Motor neuron (in vitro differentiated cells): ENCODE data around the gene IFT80. TPM values are rescaled to one million over a fixed set of nuclear protein-coding genes. Genes with fewer than 3 reads are reported as not detected.

Experiments used
- ATAC-seq, 8 experiments: fragments of 200-7000 bp; cut with Tn5 transposase; replicated peaks in 6 of 8; 2 replicates each; pipeline ENCODE4 v1.8.0; 2021; ENCODE audit warnings: mild to moderate bottlenecking in 8 of 8, moderate library complexity in 8 of 8
- H3K27ac ChIP-seq, 2 donors: fragments of 250-450 bp; sonication (Bioruptor Pico); 2 replicates each; pipeline ENCODE4 v1.9.0; 2021; ENCODE audit warnings: antibody characterized with exemption in 2 of 2, mild to moderate bottlenecking in 2 of 2, moderate library complexity in 1 of 2
- H3K4me1 ChIP-seq, 2 donors: fragments of 250-450 bp; sonication (Bioruptor Pico); replicated peaks in 1 of 2; 2 replicates each; pipeline ENCODE4 v1.6.1; 2021; ENCODE audit warnings: antibody characterized with exemption in 2 of 2, mild to moderate bottlenecking in 2 of 2, moderate library complexity in 1 of 2
- H3K4me3 ChIP-seq, 5 donors: fragments of 250-450 bp; sonication (Bioruptor Pico); 2 replicates each; pipeline ENCODE4 v1.9.0; 2021; ENCODE audit warnings: antibody characterized with exemption in 5 of 5, mild to moderate bottlenecking in 5 of 5, moderate library complexity in 4 of 5
- WGBS, 10 experiments: fragments of 450-650 bp; shearing (Covaris generic); methylation state at CpG; one replicate each; pipeline ENCODE4 v1.0.0; 2022; 5-methylcytosine and 5-hydroxymethylcytosine counted together
- in situ Hi-C, 9 experiments: fragments of 400-800 bp; cut with MboI; loops; one replicate each; pipeline ENCODE4 v1.15.0; 2021; ENCODE audit warnings: low sequenced_read_pairs in 9 of 9, low pct_unique_long_range_greater_than_20kb in 2 of 9; ENCODE audit not compliant: unreplicated experiment in 9 of 9
- total RNA-seq, 8 experiments: library from RNA; unstranded; fragments of 300-600 nt; gene quantifications; 2 replicates each; pipeline versions ENCODE4 v1.2.3 to v1.2.4, GENCODE V29; 2022

IFT80 gene
- total RNA-seq, 8 experiments from 2014 or later, result 22.4 to 50.2 (median 38.7) TPM

DNA sequence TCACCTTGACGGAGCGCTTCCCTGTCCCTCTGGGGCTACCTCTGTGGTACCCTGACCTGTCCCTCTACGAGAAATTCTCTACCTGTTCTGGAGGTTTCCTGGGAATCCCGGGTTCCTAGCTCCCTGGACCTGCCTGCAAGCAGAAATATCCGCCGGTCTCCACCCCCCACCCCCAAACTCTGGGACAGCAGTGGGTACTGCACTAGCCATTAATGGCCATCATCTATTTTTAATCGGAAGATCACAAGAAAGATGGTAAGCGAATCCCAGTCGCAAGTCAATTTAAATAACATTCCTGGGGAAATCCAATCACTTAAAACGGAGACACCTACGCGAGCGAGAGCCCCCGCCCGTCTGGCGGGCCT lies 174.2 kb downstream of the IFT80 start:
- H3K27ac ChIP-seq, result no peak overlapping the region
- ATAC-seq, result no peak
- peaks cover 6 to 11% of the 10 kb centered on the region in 2 donors for H3K4me1 ChIP-seq
- 0 to 50% (median 0%) methylated on average over 3 to 16 of the region's 16 CpGs; no CpG with 5 or more reads in 4 of the 10 experiments for WGBS, 10 experiments
- in situ Hi-C loops, result no loop called here
- H3K4me3 ChIP-seq, result peak overlapping the region; percentile 53 to 98 (median 69)

DNA sequence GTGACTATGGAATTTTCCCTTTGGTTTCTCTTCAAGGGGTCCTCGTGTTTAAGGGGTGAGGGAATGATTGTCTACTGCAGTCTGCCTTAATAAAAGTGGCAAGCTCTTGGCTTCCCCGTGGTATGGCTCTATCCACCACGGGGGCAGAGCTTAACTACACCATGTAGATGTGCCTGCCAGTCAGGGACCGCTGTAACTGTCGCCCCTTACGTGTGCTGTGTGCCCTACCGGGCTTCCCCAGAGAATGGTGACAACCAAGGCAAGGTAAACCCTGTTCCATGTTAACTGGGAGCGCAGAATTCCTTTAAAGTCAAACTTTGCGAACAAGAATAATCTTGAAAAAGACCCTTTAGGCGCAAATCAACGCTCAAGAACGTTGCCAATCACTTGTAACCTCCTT lies 174.8 kb downstream of the IFT80 start:
- in situ Hi-C loops, result no loop called here
- H3K4me1 ChIP-seq, result peaks cover 6 to 11% of the 10 kb centered on the region in 2 donors
- WGBS, 10 experiments, result 0 to 65% (median 37%) methylated on average over 1 to 10 of the region's 12 CpGs; no CpG with 5 or more reads in 2 of the 10 experiments
- H3K4me3 ChIP-seq, result peak overlapping the region in 2 of 5 donors; percentile 69 to 77
- H3K27ac ChIP-seq, result no peak overlapping the region
- no peak for ATAC-seq

DNA sequence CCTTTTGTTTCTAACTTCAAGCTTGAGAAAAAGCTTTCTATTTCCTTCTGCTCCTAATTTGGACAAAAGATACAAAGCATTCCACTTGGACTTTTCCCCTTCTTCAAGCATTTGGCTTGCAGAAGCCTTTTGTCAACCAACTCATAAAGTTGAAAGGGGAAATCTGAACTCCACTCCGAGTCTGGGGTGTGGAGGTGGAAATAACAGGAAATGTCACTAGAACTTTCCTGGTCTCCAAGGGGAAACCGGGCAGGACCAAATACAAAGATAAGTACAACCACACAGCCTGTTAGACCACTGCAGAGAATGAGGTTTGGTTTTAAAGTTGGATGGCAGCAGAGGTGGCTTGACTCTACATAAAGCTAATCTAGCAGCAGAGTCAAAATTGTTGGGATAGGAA lies 178.0 kb downstream of the IFT80 start:
- H3K4me3 ChIP-seq, result no peak overlapping the region
- 0 to 100% (median 71%) methylated on average over 1 to 2 of the region's 2 CpGs; no CpG with 5 or more reads in 4 of the 10 experiments for WGBS, 10 experiments
- in situ Hi-C loops, result no loop called here
- ATAC-seq, result no peak
- peaks cover 0 to 6% of the 10 kb centered on the region in 2 donors for H3K4me1 ChIP-seq
- no peak overlapping the region for H3K27ac ChIP-seq

DNA sequence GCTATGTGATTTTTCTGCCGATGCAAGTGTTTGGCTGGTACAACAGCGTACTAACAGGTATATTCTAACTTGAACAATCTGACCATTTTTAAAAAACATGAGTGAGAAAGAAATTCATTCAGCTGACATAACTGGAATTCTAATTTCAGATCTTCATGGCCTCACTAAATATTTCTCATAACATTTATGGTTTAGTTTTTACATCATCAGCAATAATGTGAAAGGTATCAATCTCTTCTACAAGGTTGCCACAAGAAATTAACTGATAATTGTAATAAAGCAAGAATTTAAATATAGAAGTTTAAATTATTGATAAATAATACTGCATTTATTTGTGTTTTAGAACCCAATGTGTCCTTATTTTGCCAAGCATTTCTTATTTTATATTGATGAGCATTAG lies 179.0 kb downstream of the IFT80 start:
- no peak for ATAC-seq
- Histone ChIP-seq H3K27ac (no peak overlapping the region), H3K4me3 (no peak overlapping the region), H3K4me1 (peaks cover 0 to 6% of the 10 kb centered on the region in 2 donors)
- in situ Hi-C loops, result no loop called here
- WGBS, 10 experiments, result 72 to 100% (median 95%) methylated on average over 1 to 2 of the region's 2 CpGs; no CpG with 5 or more reads in 1 of the 10 experiments

DNA sequence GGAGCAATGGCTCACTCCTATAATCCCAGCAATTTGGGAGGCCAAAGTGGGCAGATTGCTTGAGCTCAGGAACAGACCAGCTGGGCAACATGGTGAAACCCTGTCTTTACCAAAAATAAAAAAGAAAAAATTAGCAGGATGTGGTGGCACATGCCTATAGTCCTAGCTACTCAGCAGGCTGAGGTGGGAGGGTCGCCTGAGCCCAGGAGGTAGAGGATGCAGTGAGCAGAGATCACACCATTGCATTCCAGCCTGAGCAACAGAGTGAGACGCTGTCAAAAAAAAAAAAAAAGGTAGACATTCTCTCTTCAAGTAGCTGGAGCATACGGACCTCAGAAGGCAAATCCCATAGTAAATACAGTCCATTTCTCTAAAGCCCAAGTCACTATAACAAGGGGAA lies 180.9 kb downstream of the IFT80 start:
- in situ Hi-C loops, result no loop called here
- 29 to 84% (median 71%) methylated on average over 1 to 3 of the region's 3 CpGs; no CpG with 5 or more reads in 1 of the 10 experiments for WGBS, 10 experiments
- ATAC-seq, result no peak

DNA sequence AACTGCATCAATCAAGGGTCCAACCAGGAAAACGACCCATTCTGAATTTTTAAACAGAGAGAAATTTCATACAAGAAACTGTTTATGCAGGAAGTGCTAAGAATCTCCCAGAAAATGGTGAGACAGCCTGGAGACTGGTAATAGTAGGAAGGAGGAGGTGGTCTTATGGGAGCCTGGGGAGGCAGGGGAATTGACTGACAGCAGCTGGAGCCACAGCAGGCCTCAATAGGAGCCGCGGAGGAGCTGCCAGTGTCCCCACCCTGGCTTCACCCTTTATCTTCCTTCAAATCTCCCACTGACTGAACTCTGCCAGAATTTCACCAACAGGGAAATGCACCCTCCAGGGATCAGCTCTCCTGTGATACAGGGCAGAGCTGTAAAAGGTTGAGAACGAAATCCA lies 181.3 kb downstream of the IFT80 start:
- Histone ChIP-seq H3K4me3 (no peak overlapping the region), H3K4me1 (no peaks in the 10 kb centered on the region), H3K27ac (no peak overlapping the region)
- in situ Hi-C loops, result no loop called here
- 0 to 75% (median 46%) methylated on average over 1 to 3 of the region's 4 CpGs; no CpG with 5 or more reads in 2 of the 10 experiments for WGBS, 10 experiments
- no peak for ATAC-seq

More for the DNA sequence above, 180.9 kb downstream of the IFT80 start:
- Histone ChIP-seq H3K27ac (no peak overlapping the region), H3K4me3 (no peak overlapping the region), H3K4me1 (no peaks in the 10 kb centered on the region)

DNA sequence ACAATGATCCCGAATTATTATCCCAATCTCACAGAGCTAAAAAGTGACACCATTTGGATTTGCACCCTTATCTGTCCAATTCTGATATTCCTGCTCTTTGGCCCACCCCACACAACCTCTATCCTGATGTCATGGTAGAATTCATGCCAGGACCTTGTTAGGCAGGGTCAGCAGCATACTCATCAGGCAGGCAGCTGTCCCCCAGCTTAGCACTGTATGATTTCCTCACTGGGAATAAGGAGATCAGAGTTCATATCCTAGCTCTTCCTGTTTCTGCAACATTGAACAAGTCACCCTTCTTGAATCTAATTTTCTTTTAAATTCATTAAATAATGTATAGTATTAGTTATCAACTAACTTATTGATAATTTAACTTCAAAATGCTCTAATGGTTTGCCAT lies 185.8 kb downstream of the IFT80 start:
- no peak overlapping the region for H3K27ac ChIP-seq
- no peak for ATAC-seq
- WGBS, 10 experiments, result 40 to 83% (median 67%) methylated on average over 1 of the region's 1 CpG; no CpG with 5 or more reads in 7 of the 10 experiments
- no peak overlapping the region for H3K4me3 ChIP-seq
- H3K4me1 ChIP-seq, result no peaks in the 10 kb centered on the region
- in situ Hi-C loops, result no loop called here

DNA sequence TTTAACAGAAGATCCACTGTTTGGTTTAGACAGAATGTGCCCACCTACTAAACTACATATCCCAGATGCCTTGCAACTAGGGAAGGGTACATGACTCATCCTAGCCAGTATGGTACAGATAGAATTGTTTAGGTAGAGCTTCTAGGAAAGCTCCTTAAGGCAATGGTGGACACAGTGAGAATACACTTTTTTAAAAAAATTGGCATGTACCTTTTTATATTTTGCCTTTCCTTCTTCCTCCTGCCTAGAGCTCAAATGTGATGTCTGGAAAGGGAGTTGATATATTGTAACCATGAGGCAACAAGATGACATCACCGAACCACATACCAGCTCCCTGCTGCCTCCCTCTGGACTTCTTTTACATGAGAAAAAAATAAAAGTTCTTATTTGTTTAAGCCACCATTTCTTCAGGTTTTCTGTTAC lies 188.2 kb downstream of the IFT80 start:
- no peak overlapping the region for H3K4me3 ChIP-seq
- in situ Hi-C loops, result no loop called here
- WGBS, 10 experiments, result 63 to 100% (median 84%) methylated on average over 1 of the region's 1 CpG; no CpG with 5 or more reads in 4 of the 10 experiments
- H3K27ac ChIP-seq, result no peak overlapping the region
- H3K4me1 ChIP-seq, result no peaks in the 10 kb centered on the region
- ATAC-seq, result peak in 4 of 8 experiments; percentile 25 to 92 (median 72)

DNA sequence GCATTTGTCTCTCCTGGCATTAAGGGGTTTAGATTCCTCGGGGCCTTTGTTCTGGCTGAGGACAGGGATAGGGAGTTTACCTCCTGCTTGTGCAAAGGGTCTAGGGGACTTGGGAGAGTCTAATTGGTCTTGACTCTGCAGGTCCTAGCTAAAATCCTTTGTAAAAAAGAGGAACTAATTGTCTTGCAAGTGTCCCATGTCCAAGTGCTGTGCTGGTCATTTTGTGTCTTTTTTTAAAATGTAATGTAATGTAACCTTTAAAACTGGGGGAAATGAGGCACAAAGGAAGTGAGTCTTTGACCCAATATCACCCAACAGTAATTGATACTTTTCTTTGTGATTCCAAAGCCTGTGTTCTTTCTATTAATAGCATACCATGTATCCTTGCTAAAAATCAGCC lies 188.7 kb downstream of the IFT80 start:
- no peaks in the 10 kb centered on the region for H3K4me1 ChIP-seq
- no peak overlapping the region for H3K27ac ChIP-seq
- in situ Hi-C loops, result no loop called here
- ATAC-seq, result no peak
- H3K4me3 ChIP-seq, result no peak overlapping the region
- WGBS, 10 experiments, result 56 to 100% (median 86%) methylated on average over 1 of the region's 1 CpG; no CpG with 5 or more reads in 7 of the 10 experiments

Other genes with a start within 250 kb of the IFT80 start
- 1 to 10 TPM in 4 of 8 experiments, under 1 TPM in 3, not detected in 1; 0.20 to 3.9 (median 1.1) TPM for gene C3orf80, start 173.8 kb downstream of the IFT80 start, total RNA-seq
- 100 to 1,000 TPM in 2 of 8 experiments, 10 to 100 TPM in 3, 1 to 10 TPM in 3; 6.8 to 106 (median 11.2) TPM for gene SMC4, start 425 bp upstream of the IFT80 start, total RNA-seq
- 10 to 100 TPM in 5 of 8 experiments, 1 to 10 TPM in 3; 3.3 to 41.5 (median 11.2) TPM for gene TRIM59, start 50.6 kb upstream of the IFT80 start, total RNA-seq
- 10 to 100 TPM; 18.4 to 40.8 (median 27.3) TPM for gene KPNA4, start 166.3 kb upstream of the IFT80 start, total RNA-seq